ENCODE data around the gene CHCHD3.

- no peak for TF ChIP-seq JUND (IDR thresholded peaks at IDR 0.05)
- TF ChIP-seq EGR1 (IDR thresholded peaks at IDR 0.05; ENCODE audit: low read depth in 2 of 2), result no peak
- TF ChIP-seq, protein P1, sequence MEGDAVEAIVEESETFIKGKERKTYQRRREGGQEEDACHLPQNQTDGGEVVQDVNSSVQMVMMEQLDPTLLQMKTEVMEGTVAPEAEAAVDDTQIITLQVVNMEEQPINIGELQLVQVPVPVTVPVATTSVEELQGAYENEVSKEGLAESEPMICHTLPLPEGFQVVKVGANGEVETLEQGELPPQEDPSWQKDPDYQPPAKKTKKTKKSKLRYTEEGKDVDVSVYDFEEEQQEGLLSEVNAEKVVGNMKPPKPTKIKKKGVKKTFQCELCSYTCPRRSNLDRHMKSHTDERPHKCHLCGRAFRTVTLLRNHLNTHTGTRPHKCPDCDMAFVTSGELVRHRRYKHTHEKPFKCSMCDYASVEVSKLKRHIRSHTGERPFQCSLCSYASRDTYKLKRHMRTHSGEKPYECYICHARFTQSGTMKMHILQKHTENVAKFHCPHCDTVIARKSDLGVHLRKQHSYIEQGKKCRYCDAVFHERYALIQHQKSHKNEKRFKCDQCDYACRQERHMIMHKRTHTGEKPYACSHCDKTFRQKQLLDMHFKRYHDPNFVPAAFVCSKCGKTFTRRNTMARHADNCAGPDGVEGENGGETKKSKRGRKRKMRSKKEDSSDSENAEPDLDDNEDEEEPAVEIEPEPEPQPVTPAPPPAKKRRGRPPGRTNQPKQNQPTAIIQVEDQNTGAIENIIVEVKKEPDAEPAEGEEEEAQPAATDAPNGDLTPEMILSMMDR (IDR thresholded peaks at IDR 0.05; ENCODE audit: low read depth, low read length, missing input control), result no peak
- TF ChIP-seq REST (IDR thresholded peaks at IDR 0.05), result no peak
- no peak for TF ChIP-seq ATF3 (IDR thresholded peaks at IDR 0.05)
- TF ChIP-seq YY1 (IDR thresholded peaks at IDR 0.05), result no peak
- TF ChIP-seq, protein P2, sequence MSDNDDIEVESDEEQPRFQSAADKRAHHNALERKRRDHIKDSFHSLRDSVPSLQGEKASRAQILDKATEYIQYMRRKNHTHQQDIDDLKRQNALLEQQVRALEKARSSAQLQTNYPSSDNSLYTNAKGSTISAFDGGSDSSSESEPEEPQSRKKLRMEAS (IDR thresholded peaks at IDR 0.05), result no peak
- TF ChIP-seq TAF1 (conservative IDR thresholded peaks at IDR 0.05), result no peak
- TF ChIP-seq HNF4A (conservative IDR thresholded peaks at IDR 0.05), result no peak
- TF ChIP-seq RXRA (IDR thresholded peaks at IDR 0.05), result no peak
- TF ChIP-seq NR2F2 (IDR thresholded peaks at IDR 0.05), result no peak
Measured at GRCh38 chr7:132790104-132790503, 291.8 kb downstream of the CHCHD3 start.

All from liver (tissue), 3 donors.